ENCODE data around the gene NFS1. TPM values are rescaled to one million over a fixed set of nuclear protein-coding genes. Genes with fewer than 3 reads are reported as not detected.

Gene NFS1
- polyA plus RNA-seq, 1 of the 3 experiments (the other 2 are of a cell fraction) = 75.6 TPM

- peak; percentile 37; the same call in 1 of the 2 replicates for TF ChIP-seq USF1 (IDR thresholded peaks at IDR 0.05; ENCODE audit: borderline replicate concordance, low read depth)
- TF ChIP-seq GATA2 (CRISPR knock-in tag; IDR thresholded peaks at IDR 0.05) = peak; percentile 66
- TF ChIP-seq GABPA (IDR thresholded peaks at IDR 0.05; ENCODE audit: low read depth) = no peak
- TF ChIP-seq, protein P1, sequence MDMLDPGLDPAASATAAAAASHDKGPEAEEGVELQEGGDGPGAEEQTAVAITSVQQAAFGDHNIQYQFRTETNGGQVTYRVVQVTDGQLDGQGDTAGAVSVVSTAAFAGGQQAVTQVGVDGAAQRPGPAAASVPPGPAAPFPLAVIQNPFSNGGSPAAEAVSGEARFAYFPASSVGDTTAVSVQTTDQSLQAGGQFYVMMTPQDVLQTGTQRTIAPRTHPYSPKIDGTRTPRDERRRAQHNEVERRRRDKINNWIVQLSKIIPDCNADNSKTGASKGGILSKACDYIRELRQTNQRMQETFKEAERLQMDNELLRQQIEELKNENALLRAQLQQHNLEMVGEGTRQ (IDR thresholded peaks at IDR 0.05; ENCODE audit: borderline replicate concordance, low read depth, low read length) = no peak
- peak; percentile 55; the same call in 1 of the 2 replicates for TF ChIP-seq MXI1 (IDR thresholded peaks at IDR 0.05; ENCODE audit: low read depth, low read length)
- TF ChIP-seq PBX3 (IDR thresholded peaks at IDR 0.05) = peak; percentile 100
- TF ChIP-seq, protein P2, sequence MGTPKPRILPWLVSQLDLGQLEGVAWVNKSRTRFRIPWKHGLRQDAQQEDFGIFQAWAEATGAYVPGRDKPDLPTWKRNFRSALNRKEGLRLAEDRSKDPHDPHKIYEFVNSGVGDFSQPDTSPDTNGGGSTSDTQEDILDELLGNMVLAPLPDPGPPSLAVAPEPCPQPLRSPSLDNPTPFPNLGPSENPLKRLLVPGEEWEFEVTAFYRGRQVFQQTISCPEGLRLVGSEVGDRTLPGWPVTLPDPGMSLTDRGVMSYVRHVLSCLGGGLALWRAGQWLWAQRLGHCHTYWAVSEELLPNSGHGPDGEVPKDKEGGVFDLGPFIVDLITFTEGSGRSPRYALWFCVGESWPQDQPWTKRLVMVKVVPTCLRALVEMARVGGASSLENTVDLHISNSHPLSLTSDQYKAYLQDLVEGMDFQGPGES (IDR thresholded peaks at IDR 0.05; ENCODE audit: low read depth, low read length) = peak; percentile 81
- TF ChIP-seq NRF1 (IDR thresholded peaks at IDR 0.05; ENCODE audit: low read depth, low read length) = no peak
Measured at GRCh38 chr20:35741892-35742740, 43.0 kb upstream of the NFS1 start, which contains the start of gene RBM39 (continued).

- Histone ChIP-seq H3K79me2 (ENCODE audit: insufficient read depth) (peaks cover 86% of the 10 kb centered on the region), H3K4me3 (ENCODE audit: low read depth in 2 of 2, low read length in 1 of 2) (peak overlapping the region; percentile 79 to 82), H3K9ac (peak overlapping the region; percentile 100), H3K9me3 (no peaks in the 10 kb centered on the region), H3F3A (replicated peaks; ENCODE audit: insufficient read depth) (peaks cover 24% of the 10 kb centered on the region), H3K4me1 (ENCODE audit: control insufficient read depth in 1 of 2, insufficient read depth in 2 of 2, low read depth in 1 of 2, low read length in 1 of 2) (peaks cover 12 to 25% of the 10 kb centered on the region in 2 experiments; a peak in 3 of 4 replicates), H3K36me3 (replicated peaks in 1 of 2; ENCODE audit: control insufficient read depth in 1 of 2, insufficient read depth in 2 of 2, low read length in 1 of 2) (peaks cover 50 to 61% of the 10 kb centered on the region in 2 experiments), H4K20me1 (ENCODE audit: insufficient read depth) (peaks cover 68% of the 10 kb centered on the region), H3K27ac (ENCODE audit: low read depth in 2 of 2, low read length in 1 of 2) (peak overlapping the region in 1 of 2 experiments; percentile 99; a peak in 1 of 4 replicates), H3K4me2 (peak overlapping the region; percentile 85), H2AFZ (ENCODE audit: low read depth) (no peak overlapping the region), H3K9me2 (no peaks in the 10 kb centered on the region), H3K27me3 (ENCODE audit: insufficient read depth) (no peaks in the 10 kb centered on the region)
- WGBS (ENCODE audit: low lambda C conversion rate) = 57% methylated on average over 7 of the region's 7 CpGs
- TF ChIP-seq MXI1 (IDR thresholded peaks at IDR 0.05; ENCODE audit: low read depth, low read length) (peak; percentile 31; the same call in 1 of the 2 replicates), FOSL2 (IDR thresholded peaks at IDR 0.05; ENCODE audit: borderline replicate concordance, low read depth) (no peak), RAD21 (IDR thresholded peaks at IDR 0.05; ENCODE audit: low read length) (peak; percentile 16), CHD2 (IDR thresholded peaks at IDR 0.05; ENCODE audit: low read length, partially characterized antibody) (no peak), ZBTB33 (IDR thresholded peaks at IDR 0.05; ENCODE audit: borderline replicate concordance, low read depth) (no peak), TAF1 (IDR thresholded peaks at IDR 0.05; ENCODE audit: borderline replicate concordance, low read depth, low read length) (no peak)
- TF ChIP-seq, protein P1 (IDR thresholded peaks at IDR 0.05; ENCODE audit: borderline replicate concordance, low read depth, low read length) = no peak
- TF ChIP-seq, protein P3, sequence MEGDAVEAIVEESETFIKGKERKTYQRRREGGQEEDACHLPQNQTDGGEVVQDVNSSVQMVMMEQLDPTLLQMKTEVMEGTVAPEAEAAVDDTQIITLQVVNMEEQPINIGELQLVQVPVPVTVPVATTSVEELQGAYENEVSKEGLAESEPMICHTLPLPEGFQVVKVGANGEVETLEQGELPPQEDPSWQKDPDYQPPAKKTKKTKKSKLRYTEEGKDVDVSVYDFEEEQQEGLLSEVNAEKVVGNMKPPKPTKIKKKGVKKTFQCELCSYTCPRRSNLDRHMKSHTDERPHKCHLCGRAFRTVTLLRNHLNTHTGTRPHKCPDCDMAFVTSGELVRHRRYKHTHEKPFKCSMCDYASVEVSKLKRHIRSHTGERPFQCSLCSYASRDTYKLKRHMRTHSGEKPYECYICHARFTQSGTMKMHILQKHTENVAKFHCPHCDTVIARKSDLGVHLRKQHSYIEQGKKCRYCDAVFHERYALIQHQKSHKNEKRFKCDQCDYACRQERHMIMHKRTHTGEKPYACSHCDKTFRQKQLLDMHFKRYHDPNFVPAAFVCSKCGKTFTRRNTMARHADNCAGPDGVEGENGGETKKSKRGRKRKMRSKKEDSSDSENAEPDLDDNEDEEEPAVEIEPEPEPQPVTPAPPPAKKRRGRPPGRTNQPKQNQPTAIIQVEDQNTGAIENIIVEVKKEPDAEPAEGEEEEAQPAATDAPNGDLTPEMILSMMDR (IDR thresholded peaks at IDR 0.05) = peak; percentile 51
- ChIA-PET CTCF (interaction anchor here (0.7 to 1.9 kb wide), 11 partner anchors 9 to 231 kb away, joined by 3 to 6 read pairs (median 3); partner anchors contain the start of gene SCAND1), POLR2A (interaction anchor here (0.7 kb wide), 1 partner anchor 117 kb away, joined by 5 read pairs; no protein-coding TSS in a partner anchor)
- DNase-seq = peak; percentile 6
Measured at GRCh38 chr20:35739294-35740163, 40.4 kb upstream of the NFS1 start.
